Smooth muscle cell (in vitro differentiated cells): ENCODE measurements around the gene CCDC33. TPM values are rescaled to one million over a fixed set of nuclear protein-coding genes. Genes with fewer than 3 reads are reported as not detected.

ENCODE experiments used
- DNase-seq: peaks from one replicate; lab custom pipeline; 2025; ENCODE audit not compliant: unreplicated experiment; lab: John Stamatoyannopoulos, UW
- H2AFZ ChIP-seq: fragments of 200-600 bp; sonication (generic); 2 replicates; pipeline ENCODE4 v1.6.0; 2016; ENCODE audit warnings: antibody characterized with exemption, low read depth, mild to moderate bottlenecking
- H3F3A ChIP-seq: fragments of 200-600 bp; sonication (generic); 2 replicates; pipeline ENCODE4 v1.6.0; 2017; ENCODE audit warnings: antibody characterized with exemption, low read depth
- H3K27ac ChIP-seq: fragments of 200-600 bp; sonication (generic); 2 replicates; pipeline ENCODE4 v1.5.1; 2016; ENCODE audit warnings: low read depth, mild to moderate bottlenecking
- H3K27me3 ChIP-seq: fragments of 200-600 bp; sonication (generic); 2 replicates; pipeline ENCODE4 v1.6.1; 2016; ENCODE audit warnings: low read depth, mild to moderate bottlenecking
- H3K36me3 ChIP-seq: fragments of 200-600 bp; sonication (generic); 2 replicates; pipeline ENCODE4 v1.5.1; 2016; ENCODE audit warnings: low read depth
- H3K4me1 ChIP-seq: fragments of 200-600 bp; sonication (generic); 2 replicates; pipeline ENCODE4 v1.5.1; 2016; ENCODE audit warnings: low read depth
- H3K4me2 ChIP-seq: fragments of 200-600 bp; sonication (generic); 2 replicates; pipeline ENCODE4 v1.6.0; 2016; ENCODE audit warnings: mild to moderate bottlenecking
- H3K4me3 ChIP-seq: fragments of 200-600 bp; sonication (generic); 2 replicates; pipeline ENCODE4 v1.5.1; 2016; ENCODE audit warnings: mild to moderate bottlenecking
- H3K79me2 ChIP-seq: fragments of 200-600 bp; sonication (generic); 2 replicates; pipeline ENCODE4 v1.6.0; 2016; ENCODE audit warnings: low read depth, mild to moderate bottlenecking
- H3K9ac ChIP-seq: fragments of 200-600 bp; sonication (generic); 2 replicates; pipeline ENCODE4 v1.6.0; 2016; ENCODE audit warnings: low read depth
- H3K9me3 ChIP-seq: fragments of 200-600 bp; sonication (generic); replicated peaks from 2 replicates; pipeline ENCODE4 v1.5.1; 2016; ENCODE audit warnings: low read depth
- H4K20me1 ChIP-seq: fragments of 200-600 bp; sonication (generic); 2 replicates; pipeline ENCODE4 v1.6.0; 2016; ENCODE audit warnings: low read depth
- CTCF ChIP-seq: fragments of 200-600 bp; sonication (generic); IDR thresholded peaks from 2 replicates; pipeline ENCODE4 v1.5.1; 2017; ENCODE audit warnings: borderline replicate concordance, mild to moderate bottlenecking, antibody characterized with exemption; ENCODE audit not compliant: insufficient read depth, poor library complexity, severe bottlenecking
- WGBS: methylation state at CpG from one replicate; pipeline ENCODE4 v1.1.7; 2016; ENCODE audit warnings: low lambda C conversion rate; 5-methylcytosine and 5-hydroxymethylcytosine counted together
- polyA plus RNA-seq: library from polyadenylated mRNA; unstranded; fragments of >200 nt; fragmentation: Nextera tagmentation; extraction: Ambion mirVana; gene quantifications from 2 replicates; pipeline ENCODE4 v1.2.1, GENCODE V29; 2016
- total RNA-seq: library from RNA; depleted of rRNA; stranded (reverse); fragments of >200 nt; gene quantifications from 2 replicates; pipeline ENCODE4 v1.2.3, GENCODE V29; 2014

Gene CCDC33
- total and polyA plus RNA-seq, 2 experiments from 2014 or later = 3.8 to 5.8 TPM

DNA sequence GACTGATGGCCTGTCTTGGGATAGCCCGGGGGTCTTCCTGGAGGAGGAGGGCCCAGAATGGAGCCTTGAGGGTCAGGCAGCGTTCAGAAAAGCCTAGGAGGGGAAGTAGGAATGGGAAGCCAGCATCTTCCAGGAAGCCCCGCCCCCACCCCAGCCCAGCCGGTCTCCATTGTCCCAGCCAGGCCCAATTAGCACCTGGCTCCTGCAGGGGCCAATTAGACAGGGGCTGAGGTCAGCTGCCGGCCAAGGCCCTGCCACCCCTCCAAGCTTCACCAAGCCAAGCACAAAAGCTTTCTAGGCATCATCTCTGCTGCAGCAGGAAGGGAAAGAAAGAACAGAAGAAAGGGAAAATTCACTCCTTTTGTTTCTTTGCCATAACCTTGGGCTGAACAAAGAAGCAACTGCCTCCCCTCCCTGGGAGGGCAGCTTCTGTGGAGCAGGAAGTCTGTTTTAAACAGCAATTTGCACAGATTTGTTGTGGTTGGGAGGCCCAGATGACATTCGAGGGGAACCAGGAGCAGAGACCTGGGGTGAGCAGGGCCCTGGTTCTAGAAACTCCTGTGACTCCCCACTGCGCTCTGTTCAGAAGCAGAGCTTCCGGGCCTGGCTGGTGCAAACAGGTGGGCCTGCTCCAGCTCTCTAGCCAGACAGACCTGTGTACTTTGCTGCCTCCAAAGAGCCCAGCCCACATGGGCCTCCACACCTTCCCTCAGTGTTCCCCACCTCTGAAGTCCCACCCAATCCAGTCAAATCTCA is 83.6 kb downstream of the CCDC33 start:
- TF ChIP-seq CTCF = no peak
- H4K20me1 ChIP-seq = no peaks in the 10 kb centered on the region

GRCh38 chr15:74320352-74321247 is 84.5 kb downstream of the CCDC33 start:
- TF ChIP-seq CTCF = peak; percentile 53
- H3K27me3 ChIP-seq = no peaks in the 10 kb centered on the region
- H4K20me1 ChIP-seq = no peaks in the 10 kb centered on the region
- H3K36me3 ChIP-seq = no peaks in the 10 kb centered on the region
- H3F3A ChIP-seq = no peaks in the 10 kb centered on the region
- DNase-seq = peak; percentile 9
- 95% methylated on average over 9 of the region's 10 CpGs for WGBS
- H3K4me3 ChIP-seq = no peak overlapping the region
- H3K9me3 ChIP-seq = no peaks in the 10 kb centered on the region
- no peaks in the 10 kb centered on the region for H3K79me2 ChIP-seq
- H3K4me2 ChIP-seq = no peak overlapping the region
- no peak overlapping the region for H3K9ac ChIP-seq
- H3K4me1 ChIP-seq = peaks cover 15% of the 10 kb centered on the region
- H3K27ac ChIP-seq = no peak overlapping the region
- H2AFZ ChIP-seq = no peak overlapping the region

More for the DNA sequence above, 83.6 kb downstream of the CCDC33 start:
- no peaks in the 10 kb centered on the region for H3K9me3 ChIP-seq
- no peaks in the 10 kb centered on the region for H3K27me3 ChIP-seq
- H3K9ac ChIP-seq = no peak overlapping the region
- no peak for DNase-seq
- H3K4me2 ChIP-seq = no peak overlapping the region
- no peak overlapping the region for H2AFZ ChIP-seq
- H3K4me1 ChIP-seq = peaks cover 15% of the 10 kb centered on the region
- 63% methylated on average over 8 of the region's 8 CpGs for WGBS
- H3K27ac ChIP-seq = no peak overlapping the region
- no peaks in the 10 kb centered on the region for H3K36me3 ChIP-seq
- no peak overlapping the region for H3K4me3 ChIP-seq
- H3F3A ChIP-seq = no peaks in the 10 kb centered on the region
- H3K79me2 ChIP-seq = no peaks in the 10 kb centered on the region

DNA sequence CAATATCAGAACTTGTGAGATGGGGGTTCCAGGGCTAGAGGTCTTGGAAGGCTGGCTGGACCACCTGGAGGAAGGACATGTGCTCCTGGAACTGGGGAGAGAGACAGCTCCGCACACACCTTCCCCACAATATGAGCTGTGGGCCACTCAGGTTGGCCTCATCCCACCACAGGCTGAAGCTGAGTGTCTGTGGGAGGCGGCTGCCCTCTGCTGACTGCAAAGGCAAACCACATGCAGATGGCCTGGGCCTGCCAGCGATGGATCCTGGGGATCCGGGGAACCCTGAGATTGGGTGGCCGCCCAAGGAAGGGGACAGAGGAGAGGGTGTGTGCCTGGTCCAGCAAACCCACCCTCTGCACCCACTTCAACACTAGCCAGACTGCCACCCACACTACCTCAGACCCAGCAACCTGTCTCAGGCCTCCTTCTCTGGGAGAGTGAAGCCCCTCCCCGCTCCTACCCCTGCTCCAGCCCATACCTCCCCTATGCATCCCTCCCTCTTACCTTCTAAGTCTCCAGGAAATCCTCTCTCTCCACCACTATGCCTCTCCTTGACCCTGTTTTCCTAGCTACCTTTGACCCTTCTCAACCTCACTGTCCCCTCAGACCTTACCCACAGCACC is 86.5 kb downstream of the CCDC33 start:
- H3K27me3 ChIP-seq = no peaks in the 10 kb centered on the region
- no peaks in the 10 kb centered on the region for H3K36me3 ChIP-seq
- no peak overlapping the region for H3K4me3 ChIP-seq
- WGBS = 35% methylated on average over 6 of the region's 6 CpGs
- no peaks in the 10 kb centered on the region for H4K20me1 ChIP-seq
- no peaks in the 10 kb centered on the region for H3K9me3 ChIP-seq
- no peaks in the 10 kb centered on the region for H3F3A ChIP-seq
- TF ChIP-seq CTCF = peak; percentile 89
- no peaks in the 10 kb centered on the region for H3K79me2 ChIP-seq
- H3K9ac ChIP-seq = no peak overlapping the region
- no peak overlapping the region for H3K27ac ChIP-seq
- DNase-seq = peak; percentile 21
- H3K4me1 ChIP-seq = peaks cover 7% of the 10 kb centered on the region
- H3K4me2 ChIP-seq = no peak overlapping the region
- H2AFZ ChIP-seq = no peak overlapping the region
